Measurements from ENCODE around the gene MZF1.
"Not testable (repeated sequence)": the region's sequence is repeated elsewhere in the genome, so short reads cannot be mapped to it uniquely, and the experiment has no call there.

MZF1 gene

DNA sequence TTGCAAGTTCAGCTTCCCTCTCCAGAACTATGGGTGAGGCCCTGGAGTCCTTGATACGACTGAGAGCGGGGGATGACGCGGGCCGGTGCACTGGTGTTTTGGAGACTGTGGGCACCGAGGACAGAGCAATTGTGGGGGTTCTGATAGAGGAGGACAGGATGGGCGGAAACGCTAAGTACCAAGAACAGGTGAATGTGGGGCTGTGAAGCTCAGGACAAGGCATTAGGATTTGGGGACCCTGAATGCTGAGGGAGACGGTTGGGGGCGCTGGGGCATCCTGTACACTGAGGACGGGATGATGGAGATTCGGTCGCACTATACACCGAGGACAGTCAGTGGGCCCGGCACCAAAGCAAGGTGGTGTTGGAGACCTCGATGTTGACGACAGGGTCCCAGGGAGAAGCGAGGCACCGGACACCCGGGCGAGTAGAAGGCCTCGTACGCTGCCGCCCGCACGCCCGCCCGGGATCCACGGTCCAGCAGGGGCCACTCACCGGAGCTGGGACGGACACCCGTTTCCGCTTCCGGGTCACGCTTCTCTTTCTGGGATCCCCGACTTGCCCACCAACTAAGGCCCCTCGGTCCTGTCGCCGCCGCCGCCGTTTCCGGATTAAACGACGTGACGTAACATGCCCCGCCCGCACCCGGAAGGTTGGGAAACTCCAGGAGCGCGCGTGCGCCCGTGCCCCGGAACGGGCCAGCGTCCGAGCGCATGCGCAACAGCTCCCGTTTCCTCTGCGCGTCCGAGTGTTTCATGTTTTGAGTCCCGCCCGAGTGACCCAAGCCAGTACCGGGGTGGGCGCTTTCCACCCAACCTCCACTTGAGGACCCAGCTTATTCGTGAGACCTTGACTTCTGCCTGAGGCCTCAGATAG, 18.4 kb downstream of the MZF1 start, which contains the start of gene CHMP2A:
Gene CHMP2A (minus strand): TSS at position 612 of the 875 bp plus-strand sequence. CDS start 893 bp downstream, outside the sequence.
- no peak for DNase-seq

DNA sequence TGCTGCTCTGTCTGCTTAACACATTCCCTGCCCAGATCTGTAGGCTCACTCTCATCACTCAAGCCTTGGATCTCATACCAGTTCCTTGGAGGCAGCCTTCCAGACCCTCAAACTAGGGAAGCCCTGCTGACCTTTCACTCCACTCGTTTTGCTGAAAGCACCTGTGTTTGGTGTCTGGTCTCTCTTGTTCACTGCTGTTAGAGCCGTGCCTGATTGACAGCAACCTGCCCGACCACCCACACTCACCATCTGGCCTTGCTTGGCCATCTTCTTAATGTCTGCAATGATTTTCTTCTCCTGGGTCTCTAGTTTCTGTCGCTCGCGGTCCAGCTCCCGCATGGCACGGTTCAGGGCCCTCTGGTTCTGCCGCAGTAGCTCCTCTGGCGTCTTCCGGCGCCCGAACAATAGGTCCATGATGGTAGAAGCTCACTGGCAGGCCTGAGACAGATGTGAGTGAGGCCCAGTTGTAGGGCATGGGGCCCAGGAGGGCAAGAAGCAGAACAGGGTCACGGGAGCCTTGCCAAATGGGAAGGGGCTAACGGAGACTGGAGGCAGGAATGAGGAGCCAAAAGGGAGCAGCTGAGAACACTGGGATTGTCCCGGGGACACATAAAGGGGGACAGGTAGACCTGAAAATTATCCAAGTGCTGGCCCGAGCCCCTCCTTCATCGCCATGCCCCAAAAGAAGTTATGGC, 19.2 kb downstream of the MZF1 start:
- no peak for DNase-seq

DNA sequence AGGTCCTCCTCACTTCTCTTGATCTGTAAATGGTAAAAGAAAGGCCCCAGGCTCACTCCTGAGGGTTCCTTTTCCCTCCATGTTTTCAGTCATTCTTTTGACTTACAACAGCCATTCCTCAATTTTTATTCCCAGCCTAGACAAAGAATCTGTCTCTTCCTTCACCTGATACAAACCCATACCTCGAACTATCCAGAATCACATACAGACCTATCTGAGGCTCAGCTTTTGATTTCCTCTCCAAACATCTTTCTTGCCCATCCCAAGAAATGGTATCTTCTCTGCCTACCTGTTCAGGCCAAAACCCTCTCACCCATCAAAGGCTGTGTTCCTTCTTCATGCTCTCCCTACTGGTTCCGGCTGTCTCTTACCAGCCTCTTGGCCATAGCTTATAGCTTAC, 20.5 kb downstream of the MZF1 start:
- no peak for DNase-seq

DNA sequence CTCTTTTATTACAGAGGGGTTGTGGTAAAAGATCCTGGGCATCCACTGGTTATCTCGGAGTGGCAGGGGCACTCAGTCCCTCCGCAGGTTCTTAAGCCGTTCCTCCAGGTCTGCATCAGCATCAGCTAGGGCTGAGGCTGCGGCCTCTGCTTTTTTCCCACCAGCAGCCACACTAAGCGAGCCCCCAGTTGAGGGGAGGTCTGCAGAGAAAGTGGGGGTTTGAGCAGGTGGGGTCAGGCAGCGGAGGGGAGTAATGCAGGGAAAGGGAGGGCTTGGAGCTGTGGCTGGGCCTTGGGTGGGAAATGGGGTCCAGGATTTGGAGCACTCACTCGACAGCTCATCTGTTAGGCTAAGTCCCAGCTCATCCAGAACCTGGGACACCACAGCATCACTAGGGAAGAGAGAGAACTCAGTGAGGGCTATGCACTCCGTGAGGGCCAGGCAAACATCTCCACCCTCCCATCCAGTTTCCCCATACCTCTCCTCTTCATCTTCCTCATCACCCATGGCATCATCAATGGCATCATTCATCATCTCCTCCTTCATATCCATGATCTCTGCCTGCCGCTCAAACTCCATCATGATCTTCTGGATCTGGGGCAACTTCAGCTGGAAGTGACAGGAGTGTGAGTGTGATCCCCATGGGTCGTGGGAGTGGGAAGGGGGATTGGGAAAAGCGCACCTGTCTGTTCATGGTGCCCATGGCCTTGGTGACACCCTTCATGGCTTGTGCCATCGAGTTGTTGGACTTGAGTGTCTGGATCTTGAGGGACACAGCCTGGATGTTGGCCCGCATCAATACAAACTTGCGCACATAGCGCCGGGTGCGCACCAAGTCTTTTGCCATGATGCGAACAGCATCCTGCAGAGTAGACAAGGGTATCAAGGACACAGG, 21.3 kb downstream of the MZF1 start:
- no peak for DNase-seq

DNA sequence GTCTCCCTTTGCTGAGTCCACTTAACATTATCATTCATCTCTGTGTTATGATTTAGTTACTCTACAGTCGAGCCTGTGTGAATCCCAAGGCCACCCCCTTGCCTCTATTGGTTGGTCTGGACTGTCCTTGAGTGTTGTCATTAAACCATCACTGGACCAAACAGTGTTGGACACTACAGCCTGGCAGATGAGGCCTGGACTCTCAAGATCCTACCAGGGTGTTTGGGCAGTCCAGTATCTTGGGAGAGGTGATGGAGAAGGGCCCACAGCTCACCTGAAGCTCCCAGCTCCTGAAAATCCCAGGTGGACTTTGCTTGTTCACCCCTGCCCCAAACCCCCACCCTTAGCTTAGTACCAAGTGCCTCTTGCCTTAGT, 22.0 kb downstream of the MZF1 start:
- DNase-seq, result no peak

DNA sequence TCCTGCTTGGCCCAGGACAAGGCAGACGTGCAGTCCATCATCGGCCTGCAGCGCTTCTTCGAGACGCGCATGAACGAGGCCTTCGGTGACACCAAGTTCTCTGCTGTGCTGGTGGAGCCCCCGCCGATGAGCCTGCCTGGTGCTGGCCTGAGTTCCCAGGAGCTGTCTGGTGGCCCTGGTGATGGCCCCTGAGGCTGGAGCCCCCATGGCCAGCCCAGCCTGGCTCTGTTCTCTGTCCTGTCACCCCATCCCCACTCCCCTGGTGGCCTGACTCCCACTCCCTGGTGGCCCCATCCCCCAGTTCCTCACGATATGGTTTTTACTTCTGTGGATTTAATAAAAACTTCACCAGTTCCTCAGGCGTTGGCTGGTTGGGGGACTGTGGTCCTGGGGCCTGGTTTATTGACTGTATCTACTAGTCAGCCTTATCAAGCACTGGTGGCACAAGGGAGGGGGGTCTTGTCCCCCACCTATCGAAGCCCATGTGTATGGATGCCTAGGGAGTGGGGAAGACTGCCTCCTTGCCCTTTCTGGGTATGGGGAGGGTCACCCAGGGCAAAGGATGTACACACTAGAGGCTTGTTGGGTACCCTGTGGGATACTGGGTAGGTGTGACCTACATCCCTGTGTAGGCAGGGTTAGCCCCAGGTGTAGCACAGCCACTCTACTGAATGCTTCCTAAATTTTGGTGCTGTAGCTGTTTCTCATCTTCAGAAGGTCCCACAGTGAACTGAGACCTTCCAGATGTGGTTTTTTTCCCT, 22.6 kb downstream of the MZF1 start:
- no peak for DNase-seq

DNA sequence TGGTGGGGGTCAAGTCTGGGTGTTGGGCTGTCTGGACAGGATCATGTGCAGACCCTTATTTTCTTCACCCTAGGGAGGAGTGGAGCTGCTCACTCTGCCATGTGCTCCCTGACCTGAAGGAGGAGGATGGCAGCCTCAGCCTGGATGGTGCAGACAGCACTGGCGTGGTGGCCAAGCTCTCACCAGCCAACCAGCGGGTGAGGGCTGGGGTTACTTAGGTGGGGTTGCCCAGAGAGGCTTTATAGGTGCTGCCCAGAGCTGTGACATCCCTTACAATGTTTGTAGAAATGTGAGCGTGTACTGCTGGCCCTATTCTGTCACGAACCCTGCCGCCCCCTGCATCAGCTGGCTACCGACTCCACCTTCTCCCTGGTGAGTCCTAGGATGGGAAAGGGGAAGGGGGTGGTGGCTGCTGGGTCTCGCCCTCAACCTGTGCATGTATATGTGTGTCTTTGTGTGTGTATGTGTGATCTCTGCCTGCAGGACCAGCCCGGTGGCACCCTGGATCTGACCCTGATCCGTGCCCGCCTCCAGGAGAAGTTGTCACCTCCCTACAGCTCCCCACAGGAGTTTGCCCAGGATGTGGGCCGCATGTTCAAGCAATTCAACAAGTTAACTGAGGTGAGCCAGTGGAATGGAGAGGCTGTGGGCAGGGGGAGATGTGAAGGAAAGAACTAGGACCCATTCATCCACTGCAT, 23.3 kb downstream of the MZF1 start:
- DNase-seq, result no peak

DNA sequence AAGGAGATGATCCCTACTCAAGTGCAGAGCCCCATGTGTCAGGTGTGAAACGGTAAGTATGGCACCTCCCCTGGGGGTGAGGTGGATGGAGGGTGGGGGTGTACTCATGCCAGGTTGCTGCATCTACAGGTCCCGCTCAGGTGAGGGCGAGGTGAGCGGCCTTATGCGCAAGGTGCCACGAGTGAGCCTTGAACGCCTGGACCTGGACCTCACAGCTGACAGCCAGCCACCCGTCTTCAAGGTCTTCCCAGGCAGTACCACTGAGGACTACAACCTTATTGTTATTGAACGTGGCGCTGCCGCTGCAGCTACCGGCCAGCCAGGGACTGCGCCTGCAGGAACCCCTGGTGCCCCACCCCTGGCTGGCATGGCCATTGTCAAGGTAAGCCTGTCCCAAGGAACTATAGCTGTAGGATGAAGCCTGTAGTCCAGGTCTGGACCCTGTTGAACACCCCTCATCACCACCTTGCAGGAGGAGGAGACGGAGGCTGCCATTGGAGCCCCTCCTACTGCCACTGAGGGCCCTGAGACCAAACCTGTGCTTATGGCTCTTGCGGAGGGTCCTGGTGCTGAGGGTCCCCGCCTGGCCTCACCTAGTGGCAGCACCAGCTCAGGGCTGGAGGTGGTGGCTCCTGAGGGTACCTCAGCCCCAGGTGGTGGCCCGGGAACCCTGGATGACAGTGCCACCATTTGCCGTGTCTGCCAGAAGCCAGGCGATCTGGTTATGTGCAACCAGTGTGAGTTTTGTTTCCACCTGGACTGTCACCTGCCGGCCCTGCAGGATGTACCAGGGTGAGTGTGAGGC, 24.1 kb downstream of the MZF1 start:
- no peak for DNase-seq

DNA sequence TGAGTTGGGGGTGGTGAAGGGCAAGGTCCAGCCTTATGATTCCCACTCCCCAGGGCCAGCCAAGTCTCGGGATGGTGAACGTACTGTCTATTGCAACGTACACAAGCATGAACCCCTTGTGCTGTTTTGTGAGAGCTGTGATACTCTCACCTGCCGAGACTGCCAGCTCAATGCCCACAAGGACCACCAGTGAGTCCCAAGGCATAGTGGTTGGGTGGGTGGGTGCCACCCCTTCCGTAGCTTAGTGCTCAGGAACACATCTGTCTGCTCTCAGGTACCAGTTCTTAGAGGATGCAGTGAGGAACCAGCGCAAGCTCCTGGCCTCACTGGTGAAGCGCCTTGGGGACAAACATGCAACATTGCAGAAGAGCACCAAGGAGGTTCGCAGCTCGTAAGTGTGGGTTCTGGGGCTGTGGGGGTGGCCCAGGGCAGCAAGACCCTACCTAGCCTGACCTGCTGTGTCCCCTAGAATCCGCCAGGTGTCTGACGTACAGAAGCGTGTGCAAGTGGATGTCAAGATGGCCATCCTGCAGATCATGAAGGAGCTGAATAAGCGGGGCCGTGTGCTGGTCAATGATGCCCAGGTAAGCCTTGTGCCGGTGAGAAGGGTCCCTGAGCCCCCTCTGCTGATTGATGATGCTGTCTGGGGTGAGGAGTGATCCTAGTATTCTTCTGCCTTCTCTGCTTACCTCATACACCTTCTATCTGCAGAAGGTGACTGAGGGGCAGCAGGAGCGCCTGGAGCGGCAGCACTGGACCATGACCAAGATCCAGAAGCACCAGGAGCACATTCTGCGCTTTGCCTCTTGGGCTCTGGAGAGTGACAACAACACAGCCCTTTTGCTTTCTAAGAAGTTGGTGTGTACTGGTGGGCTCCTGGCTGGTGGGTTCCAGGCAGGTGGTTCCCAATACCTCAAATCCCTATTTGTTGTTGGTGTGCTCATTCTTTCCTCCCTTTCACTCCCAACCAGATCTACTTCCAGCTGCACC, 25.5 kb downstream of the MZF1 start:
- no peak for DNase-seq

DNA sequence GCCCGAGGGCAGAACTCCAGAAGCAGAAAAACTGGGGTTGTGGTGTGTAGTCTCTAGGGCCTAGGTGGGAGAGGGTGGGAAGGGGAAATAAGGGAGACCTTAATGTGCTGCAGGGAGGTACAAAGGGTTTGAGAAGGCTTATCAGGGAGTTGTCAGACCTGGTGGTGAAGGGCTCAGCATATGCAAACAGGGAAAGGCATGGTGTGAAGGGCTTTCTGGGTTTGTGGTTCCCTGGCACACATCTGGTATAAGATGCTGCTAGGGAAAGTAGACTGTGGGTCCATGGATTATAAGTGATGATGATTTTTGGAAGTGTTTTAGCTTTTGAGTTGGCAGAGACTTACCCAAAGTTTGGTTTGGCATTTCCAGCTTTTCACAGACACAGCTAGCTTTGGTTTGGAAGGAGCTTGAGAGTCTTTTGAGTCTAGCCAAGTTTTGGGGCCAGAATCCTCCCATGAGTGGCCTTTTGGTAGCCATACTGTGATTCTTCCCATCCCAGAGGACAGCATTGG, 27.1 kb downstream of the MZF1 start:
- no peak for DNase-seq

DNA sequence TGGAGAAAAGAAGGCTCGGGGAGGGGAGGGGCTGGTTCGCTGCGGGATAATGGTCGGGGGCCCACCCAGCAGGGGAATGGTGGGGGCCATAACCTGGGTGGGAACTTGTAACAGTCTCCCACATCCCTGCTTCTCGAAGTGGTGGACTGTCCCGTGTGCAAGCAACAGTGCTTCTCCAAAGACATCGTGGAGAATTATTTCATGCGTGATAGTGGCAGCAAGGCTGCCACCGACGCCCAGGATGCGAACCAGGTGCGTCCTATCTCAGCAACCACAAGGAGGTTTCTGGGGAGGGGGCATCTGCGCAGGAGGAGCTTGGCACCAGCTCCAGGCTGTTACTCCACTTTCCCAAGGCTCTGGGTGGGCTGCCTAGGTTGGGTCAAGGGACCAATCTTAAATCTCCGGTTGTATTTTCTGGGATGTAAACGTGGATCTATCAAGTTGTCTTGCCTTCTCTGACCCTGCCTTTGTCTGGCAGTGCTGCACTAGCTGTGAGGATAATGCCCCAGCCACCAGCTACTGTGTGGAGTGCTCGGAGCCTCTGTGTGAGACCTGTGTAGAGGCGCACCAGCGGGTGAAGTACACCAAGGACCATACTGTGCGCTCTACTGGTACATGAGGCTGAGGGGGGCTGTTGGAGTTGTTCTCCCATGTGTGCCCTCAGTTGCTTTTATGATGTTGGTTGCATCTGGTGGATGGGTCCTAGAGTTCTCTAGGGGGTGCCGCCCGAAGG, 27.7 kb downstream of the MZF1 start:
- DNase-seq, result no peak

DNA sequence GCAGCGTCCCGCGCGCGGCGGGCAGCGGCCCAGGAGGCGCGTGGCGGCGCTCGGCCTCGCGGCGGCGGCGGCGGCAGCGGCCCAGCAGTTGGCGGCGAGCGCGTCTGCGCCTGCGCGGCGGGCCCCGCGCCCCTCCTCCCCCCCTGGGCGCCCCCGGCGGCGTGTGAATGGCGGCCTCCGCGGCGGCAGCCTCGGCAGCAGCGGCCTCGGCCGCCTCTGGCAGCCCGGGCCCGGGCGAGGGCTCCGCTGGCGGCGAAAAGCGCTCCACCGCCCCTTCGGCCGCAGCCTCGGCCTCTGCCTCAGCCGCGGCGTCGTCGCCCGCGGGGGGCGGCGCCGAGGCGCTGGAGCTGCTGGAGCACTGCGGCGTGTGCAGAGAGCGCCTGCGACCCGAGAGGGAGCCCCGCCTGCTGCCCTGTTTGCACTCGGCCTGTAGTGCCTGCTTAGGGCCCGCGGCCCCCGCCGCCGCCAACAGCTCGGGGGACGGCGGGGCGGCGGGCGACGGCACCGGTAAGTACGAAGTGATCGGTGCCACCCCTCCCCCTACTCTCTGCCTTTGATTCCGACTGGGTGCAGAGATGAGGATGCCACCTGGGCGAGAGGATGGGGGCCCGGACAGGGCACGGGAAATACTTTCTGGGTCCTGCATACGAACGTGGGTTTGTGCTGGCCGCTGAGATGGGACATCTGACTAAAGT, 28.4 kb downstream of the MZF1 start:
- no peak for DNase-seq

DNA sequence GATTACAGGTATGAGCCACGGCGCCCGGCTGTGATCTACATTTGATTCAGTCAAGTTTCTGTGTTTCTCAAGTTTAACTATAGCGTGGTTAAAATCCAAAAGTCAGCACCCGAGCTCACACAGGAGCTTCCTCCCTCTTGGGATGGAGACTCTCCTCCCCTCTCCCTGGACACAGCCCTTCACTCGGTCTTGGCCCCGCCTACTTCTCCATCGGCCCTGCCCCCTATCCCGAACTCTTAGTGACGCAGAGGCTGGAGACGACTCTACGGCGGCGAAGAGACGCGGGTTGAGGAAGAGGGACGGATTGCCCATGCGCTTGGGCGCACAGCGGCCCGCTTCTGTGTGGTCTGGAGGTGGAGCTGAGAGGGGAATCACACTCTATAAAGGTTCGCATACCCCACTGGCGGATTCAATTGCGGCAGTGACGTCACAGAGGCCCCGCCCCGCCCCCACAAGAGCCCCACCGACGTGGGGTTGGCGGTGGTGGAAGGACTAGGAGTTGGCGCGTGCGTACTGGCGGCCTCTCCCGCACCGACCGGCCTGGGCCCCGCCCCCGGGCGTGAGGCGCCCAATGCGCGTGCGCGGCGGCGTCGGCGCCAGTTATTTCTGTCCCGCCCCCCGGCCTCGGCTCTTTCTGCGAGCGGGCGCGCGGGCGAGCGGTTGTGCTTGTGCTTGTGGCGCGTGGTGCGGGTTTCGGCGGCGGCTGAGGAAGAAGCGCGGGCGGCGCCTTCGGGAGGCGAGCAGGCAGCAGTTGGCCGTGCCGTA, 29.1 kb downstream of the MZF1 start, which contains the start of gene TRIM28:
Gene TRIM28 (plus strand): TSS at position 239 of the 765 bp plus-strand sequence. CDS start 694 bp downstream, outside the sequence.
- DNase-seq, result no peak

DNA sequence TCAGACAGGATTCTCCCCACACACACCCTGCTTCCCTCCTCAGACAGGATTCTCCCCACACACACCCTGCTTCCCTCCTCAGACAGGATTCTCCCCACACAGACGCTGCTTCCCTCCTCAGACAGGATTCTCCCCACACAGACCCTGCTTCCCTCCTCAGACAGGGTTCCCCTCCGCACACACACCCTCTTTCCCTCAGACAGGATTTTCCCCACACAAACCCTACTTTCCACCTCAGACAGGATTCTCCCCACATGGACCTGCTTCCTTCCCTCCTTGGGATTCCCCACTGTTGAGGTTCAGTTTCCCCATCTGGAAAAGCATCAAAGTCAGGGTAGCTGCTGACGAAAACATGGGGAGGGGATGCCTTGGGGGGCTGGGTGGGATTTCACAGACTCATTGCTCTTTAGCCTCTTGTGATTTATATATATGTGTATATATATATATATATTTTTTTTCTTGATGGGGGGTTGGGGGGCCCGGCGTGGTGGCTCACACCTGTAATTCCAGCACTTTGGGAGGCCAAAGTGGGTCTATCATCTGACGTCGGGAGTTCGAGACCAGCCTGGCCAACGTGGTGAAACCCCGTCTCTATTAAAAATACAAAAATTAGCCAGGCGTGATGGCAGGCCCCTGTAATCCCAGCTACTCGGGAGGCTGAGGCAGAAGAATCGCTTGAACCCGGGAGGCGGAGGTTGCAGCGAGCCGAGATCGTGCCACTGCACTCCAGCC, 30.3 kb downstream of the MZF1 start:
- not testable (repeated sequence) for DNase-seq

DNA sequence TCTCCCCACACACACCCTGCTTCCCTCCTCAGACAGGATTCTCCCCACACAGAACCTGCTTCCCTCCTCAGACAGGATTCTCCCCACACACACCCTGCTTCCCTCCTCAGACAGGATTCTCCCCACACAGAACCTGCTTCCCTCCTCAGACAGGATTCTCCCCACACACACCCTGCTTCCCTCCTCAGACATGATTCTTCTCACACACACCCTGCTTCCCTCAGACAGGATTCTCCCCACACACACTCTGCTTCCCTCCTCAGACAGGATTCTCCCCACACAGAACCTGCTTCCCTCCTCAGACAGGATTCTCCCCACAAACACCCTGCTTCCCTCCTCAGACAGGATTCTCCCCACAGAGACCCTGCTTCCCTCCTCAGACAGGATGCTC, 34.0 kb downstream of the MZF1 start:
- not testable (repeated sequence) for DNase-seq

Measured in OCI-M1 (cell line).